GM19463 (cell line): ENCODE results near the gene CNTNAP2.
"Not testable (repeated sequence)": the region's sequence is repeated elsewhere in the genome, so short reads cannot be mapped to it uniquely, and the experiment has no call there.

ENCODE experiments used
- ATAC-seq: cut with Tn5 transposase; IDR thresholded peaks from one replicate; pipeline ENCODE4 v1.9.1; 2021; ENCODE audit warnings: mild to moderate bottlenecking, moderate library complexity; ENCODE audit not compliant: unreplicated experiment

CNTNAP2 gene

DNA sequence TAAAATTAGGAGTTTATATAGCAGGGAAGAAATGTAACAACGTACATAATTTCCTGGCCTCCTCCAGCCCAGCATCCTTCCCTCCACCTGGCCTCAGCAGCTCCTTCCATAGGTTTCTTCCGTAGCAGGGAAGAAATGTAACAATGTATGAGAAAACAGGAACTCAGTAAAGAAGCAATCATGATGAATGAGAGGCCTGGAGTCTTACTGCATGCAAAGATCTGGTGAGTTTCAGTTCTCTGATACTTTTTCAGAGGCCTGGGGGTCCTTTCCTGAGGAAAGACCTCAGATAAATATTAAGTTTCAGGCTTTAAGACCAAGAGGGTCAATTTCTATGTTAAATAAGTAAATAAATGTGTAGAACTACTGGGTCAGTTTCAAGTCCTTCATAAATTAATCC lies 2318.3 kb downstream of the CNTNAP2 start:
- ATAC-seq = no peak

DNA sequence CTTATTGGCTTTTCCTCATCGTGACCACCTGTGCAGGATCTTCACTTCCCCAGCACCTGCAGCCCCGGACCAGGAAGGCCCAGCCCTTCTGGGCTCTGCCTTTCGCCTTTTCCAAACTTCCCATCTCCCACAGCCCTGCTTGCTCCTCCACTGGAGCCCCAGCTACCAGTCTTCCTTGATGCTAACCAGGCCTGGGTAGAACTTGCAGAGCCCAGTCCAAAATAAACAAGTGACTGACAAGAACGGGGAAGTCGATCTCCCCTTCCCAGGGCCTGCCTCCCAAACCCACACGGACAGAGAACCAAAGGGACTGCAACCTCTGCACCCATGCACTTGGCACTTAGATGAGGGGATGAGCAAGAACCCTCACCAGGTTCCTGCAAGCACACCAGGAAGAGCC lies 2319.1 kb downstream of the CNTNAP2 start:
- no peak for ATAC-seq

- no peak for ATAC-seq
Observed at GRCh38 chr7:148436135-148436534, 2319.5 kb downstream of the CNTNAP2 start.

- ATAC-seq = peak; percentile 56
Observed at GRCh38 chr7:148436571-148436970, 2320.0 kb downstream of the CNTNAP2 start.

GRCh38 chr7:148437043-148437442 lies 2320.4 kb downstream of the CNTNAP2 start:
- ATAC-seq = no peak

GRCh38 chr7:148442141-148442655 lies 2325.6 kb downstream of the CNTNAP2 start:
- no peak for ATAC-seq

- no peak for ATAC-seq
Observed at GRCh38 chr7:148442933-148443332, 2326.3 kb downstream of the CNTNAP2 start.

GRCh38 chr7:148445260-148446044 lies 2328.9 kb downstream of the CNTNAP2 start:
- ATAC-seq = no peak

- peak; percentile 84 for ATAC-seq
Observed at GRCh38 chr7:148447221-148447849, 2330.7 kb downstream of the CNTNAP2 start.

DNA sequence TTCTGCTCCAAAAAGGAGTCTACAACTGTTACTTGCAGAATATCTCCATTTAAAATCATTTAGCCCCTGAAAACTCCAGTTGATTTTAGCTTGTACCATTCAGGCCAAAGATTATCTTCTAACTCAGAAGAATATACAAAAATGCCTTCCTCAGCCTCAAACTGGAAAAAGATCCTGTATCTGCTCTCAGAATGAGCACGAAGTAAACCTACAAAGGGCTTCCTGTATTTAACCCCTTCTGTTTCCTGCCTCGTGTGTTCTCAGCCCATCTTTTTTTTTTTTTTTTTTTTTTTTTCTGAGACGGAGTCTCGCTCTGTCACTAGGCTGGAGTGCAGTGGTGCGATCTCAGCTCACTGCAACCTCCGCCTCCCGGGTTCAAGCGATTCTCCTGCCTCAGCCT lies 2334.9 kb downstream of the CNTNAP2 start:
- not testable (repeated sequence) for ATAC-seq

DNA sequence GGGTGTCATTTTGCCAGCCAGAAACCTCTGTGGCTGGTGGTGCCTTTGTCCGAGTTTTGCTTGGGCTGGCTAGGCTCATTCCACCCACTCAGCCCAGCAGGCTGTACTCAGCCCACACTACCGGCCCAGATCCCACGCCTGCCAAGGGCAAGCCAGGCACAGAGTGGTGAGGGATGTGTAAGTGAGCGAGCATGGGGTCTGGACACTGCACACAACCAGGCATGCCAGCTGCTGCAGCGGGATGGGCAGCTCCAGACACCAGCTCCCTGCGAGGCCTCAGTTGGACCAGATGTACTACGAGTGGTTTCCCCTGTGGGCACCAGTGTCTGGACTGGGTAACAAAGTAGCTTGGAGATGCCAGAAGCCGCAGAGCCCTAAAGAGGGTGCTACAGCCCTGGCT lies 2339.8 kb downstream of the CNTNAP2 start:
- no peak for ATAC-seq

GRCh38 chr7:148457310-148457921 lies 2340.8 kb downstream of the CNTNAP2 start:
- ATAC-seq = no peak

GRCh38 chr7:148458263-148458662 lies 2341.7 kb downstream of the CNTNAP2 start:
- no peak for ATAC-seq

GRCh38 chr7:148461392-148462179 lies 2345.0 kb downstream of the CNTNAP2 start:
- no peak for ATAC-seq

DNA sequence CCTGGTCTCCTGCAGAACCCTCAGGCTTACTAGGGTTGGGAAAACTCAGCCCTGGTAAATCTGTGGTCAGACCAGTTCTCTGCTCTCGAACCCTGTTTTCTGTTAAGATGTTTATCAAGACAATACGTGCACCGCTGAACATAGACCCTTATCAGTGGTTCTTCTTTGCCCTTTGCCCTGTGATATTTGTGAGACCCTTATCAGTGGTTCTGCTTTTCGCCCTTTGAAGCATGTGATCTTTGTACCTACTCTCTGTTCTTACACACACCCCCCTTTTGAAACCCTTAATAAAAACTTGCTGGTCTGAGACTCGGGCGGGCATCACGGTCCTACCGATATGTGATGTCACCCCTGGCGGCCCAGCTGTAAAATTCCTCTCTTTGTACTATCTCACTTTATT lies 2346.2 kb downstream of the CNTNAP2 start:
- not testable (repeated sequence) for ATAC-seq

DNA sequence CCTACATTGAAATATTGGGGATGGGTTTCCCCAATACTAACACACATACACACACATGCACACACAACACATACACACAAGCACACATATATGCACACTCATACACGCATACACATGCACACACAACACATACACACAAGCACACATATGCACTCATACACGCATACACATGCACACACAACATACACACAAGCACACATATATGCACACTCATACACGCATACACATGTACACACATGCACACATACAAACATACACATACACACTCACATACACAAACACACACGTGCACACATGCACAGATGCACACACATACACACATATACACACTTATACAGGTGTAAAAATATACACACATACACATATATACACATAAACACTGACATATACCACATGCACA lies 2346.6 kb downstream of the CNTNAP2 start:
- ATAC-seq = no peak

- no peak for ATAC-seq
Observed at GRCh38 chr7:148464947-148465346, 2348.3 kb downstream of the CNTNAP2 start.

DNA sequence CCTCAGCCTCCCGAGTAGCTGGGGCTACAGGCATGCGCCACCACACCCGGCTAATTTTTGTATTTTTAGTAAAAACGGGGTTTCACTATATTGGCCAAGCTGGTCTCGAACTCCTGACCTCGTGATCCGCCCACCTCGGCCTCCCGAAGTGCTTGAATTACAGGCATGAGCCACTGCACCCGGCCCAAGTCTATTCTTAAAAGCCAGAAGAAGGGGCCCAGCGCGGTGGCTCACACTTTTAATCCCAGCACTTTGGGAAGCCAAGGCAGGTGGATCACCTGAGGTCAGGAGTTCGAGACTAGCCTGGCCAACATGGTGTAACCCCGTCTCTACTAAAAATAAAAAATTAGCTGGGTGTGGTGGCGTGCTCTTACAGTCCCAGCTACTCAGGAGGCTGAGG lies 2348.8 kb downstream of the CNTNAP2 start:
- not testable (repeated sequence) for ATAC-seq

DNA sequence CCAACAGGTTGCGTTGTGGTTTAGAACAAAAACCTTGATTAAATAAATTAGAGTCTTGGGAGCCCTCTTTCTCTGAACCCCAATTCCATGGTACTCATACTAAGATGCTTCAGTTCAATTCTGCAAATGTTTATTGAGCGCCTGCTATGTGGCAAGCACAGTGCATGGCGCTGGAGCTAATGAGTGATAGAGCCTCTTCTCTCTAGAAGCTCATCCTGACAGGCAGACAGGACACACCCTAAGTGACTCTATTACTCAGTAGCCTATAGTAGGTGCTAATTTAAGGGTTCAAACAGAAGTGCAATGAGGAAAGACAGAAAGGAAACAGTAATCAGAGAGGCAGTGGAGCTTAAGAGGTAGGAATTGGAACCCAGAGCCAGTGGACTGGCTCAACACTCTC lies 2349.5 kb downstream of the CNTNAP2 start:
- ATAC-seq = no peak

- ATAC-seq = no peak
Observed at GRCh38 chr7:148468700-148469098, 2352.1 kb downstream of the CNTNAP2 start.
